ENCODE data around the gene NEUROD2. TPM values are rescaled to one million over a fixed set of nuclear protein-coding genes. Genes with fewer than 3 reads are reported as not detected.

Gene NEUROD2
- total RNA-seq, 2 experiments from 2014 or later = not detected

DNA sequence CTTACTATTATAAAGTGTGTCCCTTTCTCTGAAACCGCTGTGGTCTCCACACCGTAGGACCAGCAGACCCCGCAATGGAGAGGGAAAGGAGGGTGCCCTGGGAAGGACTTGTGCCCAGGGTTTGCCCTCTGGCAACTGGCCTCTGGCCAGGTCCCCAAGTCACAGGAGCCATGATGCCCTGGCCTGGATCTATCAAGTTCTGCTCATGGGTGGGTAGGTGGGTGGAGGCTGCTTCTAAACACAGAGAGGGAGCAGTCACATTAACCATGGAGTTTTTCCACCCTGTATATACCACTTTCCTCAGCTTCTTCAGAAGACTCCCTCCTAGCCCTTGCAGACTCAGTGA lies 9.4 kb upstream of the NEUROD2 start:
- no peak for ATAC-seq (ENCODE audit: poor library complexity)
- Histone ChIP-seq H3K27ac (ENCODE audit: low read depth in 1 of 2, low read length in 2 of 2) (no peak overlapping the region), H3K4me1 (ENCODE audit: insufficient read depth, low read length) (peaks cover 23% of the 10 kb centered on the region), H3K9me3 (ENCODE audit: control insufficient read depth in 1 of 2, insufficient read depth in 1 of 2, low read length in 2 of 2) (peaks cover 0 to 5% of the 10 kb centered on the region in 2 experiments), H3K27me3 (ENCODE audit: control insufficient read depth in 1 of 2, insufficient read depth in 2 of 2, low read length in 2 of 2) (peaks cover 0 to 3% of the 10 kb centered on the region in 2 experiments), H3K36me3 (ENCODE audit: insufficient read depth, low read length) (no peaks in the 10 kb centered on the region), H3K4me3 (ENCODE audit: low read length) (peak overlapping the region; percentile 47)
- CTCF ChIA-PET = no interaction called here
- H3K4me3 Mint-ChIP-seq = peak overlapping the region; percentile 79
- H3K36me3 Mint-ChIP-seq (ENCODE audit: low read depth) = no peaks in the 10 kb centered on the region
- DNase-seq = no peak
- H3K27me3 Mint-ChIP-seq = peaks cover 24% of the 10 kb centered on the region
- peaks cover 5% of the 10 kb centered on the region for H3K4me1 Mint-ChIP-seq (ENCODE audit: low read depth)
- no peak for TF ChIP-seq CTCF (IDR thresholded peaks at IDR 0.05)
- no peaks in the 10 kb centered on the region for H3K9me3 Mint-ChIP-seq
- POLR2A ChIA-PET = no interaction called here
- no peak overlapping the region for H3K27ac Mint-ChIP-seq
- intact Hi-C loops (cut with DNase I, micrococcal nuclease) = no loop called here

DNA sequence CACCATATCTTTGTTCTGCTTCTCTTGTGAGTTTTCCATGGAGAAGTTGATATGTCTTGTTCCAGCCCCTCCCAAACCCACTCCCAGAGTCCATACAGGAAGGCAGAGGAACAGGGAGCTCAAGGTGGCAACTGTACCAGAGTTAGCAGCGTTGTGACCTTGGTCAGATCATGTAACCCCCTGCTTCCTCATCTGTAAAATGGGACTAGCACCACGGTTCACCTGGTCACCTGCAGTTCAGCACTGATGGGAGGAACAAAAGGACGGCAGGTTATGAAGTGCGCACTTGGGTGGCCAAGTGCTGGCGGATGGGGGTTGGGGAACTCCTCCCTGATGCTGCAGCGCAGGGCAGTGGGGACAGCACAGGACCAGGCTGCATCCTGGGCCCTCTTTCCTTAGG lies 7.7 kb upstream of the NEUROD2 start:
- no peak for TF ChIP-seq CTCF (IDR thresholded peaks at IDR 0.05)
- Histone ChIP-seq H3K27me3 (ENCODE audit: control insufficient read depth in 1 of 2, insufficient read depth in 2 of 2, low read length in 2 of 2) (peaks cover 0 to 3% of the 10 kb centered on the region in 2 experiments), H3K9me3 (ENCODE audit: control insufficient read depth in 1 of 2, insufficient read depth in 1 of 2, low read length in 2 of 2) (peaks cover 0 to 5% of the 10 kb centered on the region in 2 experiments), H3K4me1 (ENCODE audit: insufficient read depth, low read length) (peaks cover 18% of the 10 kb centered on the region), H3K36me3 (ENCODE audit: insufficient read depth, low read length) (no peaks in the 10 kb centered on the region), H3K27ac (ENCODE audit: low read depth in 1 of 2, low read length in 2 of 2) (no peak overlapping the region), H3K4me3 (ENCODE audit: low read length) (no peak overlapping the region)
- H3K4me3 Mint-ChIP-seq = peak overlapping the region; percentile 48
- H3K27ac Mint-ChIP-seq = no peak overlapping the region
- intact Hi-C loops (cut with DNase I, micrococcal nuclease) = no loop called here
- ChIA-PET CTCF (no interaction called here), POLR2A (interaction anchor here (1.3 kb wide), 1 partner anchor 8 kb away, joined by 3 read pairs; no protein-coding TSS in a partner anchor)
- DNase-seq (no peak), ATAC-seq (ENCODE audit: poor library complexity) (no peak)
- H3K9me3 Mint-ChIP-seq = no peaks in the 10 kb centered on the region
- no peaks in the 10 kb centered on the region for H3K4me1 Mint-ChIP-seq (ENCODE audit: low read depth)
- no peaks in the 10 kb centered on the region for H3K36me3 Mint-ChIP-seq (ENCODE audit: low read depth)
- peaks cover 27% of the 10 kb centered on the region for H3K27me3 Mint-ChIP-seq

- CTCF ChIA-PET = no interaction called here
- no peak overlapping the region for H3K27ac ChIP-seq (ENCODE audit: low read depth in 1 of 2, low read length in 2 of 2)
- POLR2A ChIA-PET = interaction anchor here (1.3 kb wide), 1 partner anchor 9 kb away, joined by 3 read pairs; no protein-coding TSS in a partner anchor
- H3K4me3 ChIP-seq (ENCODE audit: low read length) = no peak overlapping the region
- intact Hi-C loops (cut with DNase I, micrococcal nuclease) = no loop called here
- Mint-ChIP-seq H3K9me3 (no peaks in the 10 kb centered on the region), H3K27ac (no peak overlapping the region), H3K4me3 (no peak overlapping the region), H3K36me3 (ENCODE audit: low read depth) (no peaks in the 10 kb centered on the region), H3K4me1 (ENCODE audit: low read depth) (no peaks in the 10 kb centered on the region), H3K27me3 (peaks cover 28% of the 10 kb centered on the region)
- H3K36me3 ChIP-seq (ENCODE audit: insufficient read depth, low read length) = no peaks in the 10 kb centered on the region
- H3K4me1 ChIP-seq (ENCODE audit: insufficient read depth, low read length) = peaks cover 18% of the 10 kb centered on the region
- TF ChIP-seq CTCF (IDR thresholded peaks at IDR 0.05) = no peak
- DNase-seq (no peak), ATAC-seq (ENCODE audit: poor library complexity) (no peak)
- peaks cover 0 to 3% of the 10 kb centered on the region in 2 experiments for H3K27me3 ChIP-seq (ENCODE audit: control insufficient read depth in 1 of 2, insufficient read depth in 2 of 2, low read length in 2 of 2)
- H3K9me3 ChIP-seq (ENCODE audit: control insufficient read depth in 1 of 2, insufficient read depth in 1 of 2, low read length in 2 of 2) = peaks cover 0 to 5% of the 10 kb centered on the region in 2 experiments
Observed at GRCh38 chr17:39614545-39615157, 6.9 kb upstream of the NEUROD2 start.

Measured in CD4-positive, alpha-beta T cell (primary cell).